GM19238 (cell line): ENCODE data around the gene UVRAG.
"Not testable (repeated sequence)": the region's sequence is repeated elsewhere in the genome, so short reads cannot be mapped to it uniquely, and the experiment has no call there.

Experiments
- DNase-seq: peaks from one replicate; pipeline ENCODE4 v3.0.0; 2011; ENCODE audit warnings: low spot score; ENCODE audit not compliant: insufficient read length

The UVRAG gene

DNA sequence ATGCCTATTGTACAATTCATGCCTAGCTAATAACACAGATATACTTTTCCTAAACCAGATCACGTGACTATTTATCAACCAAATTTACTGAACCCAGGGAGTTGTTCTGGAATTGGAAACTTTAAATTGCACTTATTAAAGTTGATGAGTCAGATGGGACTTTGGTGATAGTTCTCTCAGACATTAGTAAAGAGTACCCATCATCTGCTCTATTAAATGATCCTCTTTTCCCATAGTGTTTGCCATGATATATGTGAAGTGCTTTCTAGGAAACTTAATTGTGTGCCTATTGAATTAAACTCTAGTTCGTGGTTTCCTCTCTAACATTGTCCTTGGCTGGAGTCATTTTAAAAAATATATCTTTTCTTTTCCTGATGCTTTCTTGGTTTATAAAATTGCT, 99.0 kb downstream of the UVRAG start:
- no peak for DNase-seq

DNA sequence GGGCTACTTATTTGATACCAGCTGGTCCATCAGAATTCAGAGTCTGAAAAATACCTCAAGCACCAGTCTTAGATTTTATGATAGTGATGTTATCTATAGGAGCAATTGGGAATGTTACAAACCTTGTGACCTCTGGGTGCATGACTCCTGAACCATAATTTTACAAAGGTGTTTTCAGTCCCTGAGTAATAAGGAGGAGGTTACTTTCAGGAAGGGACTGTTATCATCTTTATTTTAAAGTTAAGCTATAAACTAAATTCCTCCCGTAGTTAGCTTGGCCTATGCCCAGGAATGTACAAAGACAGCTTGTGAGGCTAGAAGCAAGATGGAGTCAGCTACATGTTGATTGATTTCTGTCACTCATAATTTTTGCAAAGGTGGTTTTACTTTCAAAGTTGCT, 101.9 kb downstream of the UVRAG start:
- no peak for DNase-seq

DNA sequence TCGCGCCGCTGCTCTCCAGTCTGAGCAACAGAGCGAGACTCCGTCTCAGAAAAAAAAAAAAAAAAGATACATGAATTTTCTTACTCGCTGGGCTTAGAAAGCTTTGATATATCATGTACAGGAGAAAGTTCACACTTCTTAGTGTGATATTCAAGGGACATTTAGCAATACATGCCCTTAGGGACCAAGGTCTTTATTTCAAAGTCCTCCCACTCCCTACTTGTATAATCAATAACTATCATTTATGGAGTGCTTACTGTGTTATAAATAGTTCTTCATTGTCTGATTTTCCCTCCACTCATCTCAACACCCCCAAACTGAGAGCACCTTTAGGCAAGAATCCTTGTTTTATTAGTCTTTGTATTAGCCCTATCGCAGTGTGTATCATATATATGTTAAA, 103.3 kb downstream of the UVRAG start:
- DNase-seq: no peak

DNA sequence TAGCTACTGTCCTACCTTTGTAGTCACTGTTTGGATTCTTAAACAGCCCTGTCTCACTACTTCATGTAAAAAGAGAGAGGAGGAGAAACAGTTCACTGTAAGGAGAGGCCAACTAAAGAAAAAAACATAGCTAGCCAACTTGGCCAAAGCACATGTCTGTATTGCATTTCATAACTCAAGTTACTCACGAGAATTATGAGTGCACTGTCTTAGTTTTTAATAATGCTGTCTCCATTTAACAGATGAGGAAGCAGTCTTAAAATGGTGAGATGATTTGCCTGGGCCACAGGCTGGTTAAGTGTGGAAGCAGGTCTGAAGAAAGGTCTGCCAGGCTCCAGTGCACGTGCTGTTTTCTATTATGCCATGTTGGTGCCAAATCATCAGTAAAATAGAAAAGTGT, 104.5 kb downstream of the UVRAG start:
- DNase-seq: no peak

DNA sequence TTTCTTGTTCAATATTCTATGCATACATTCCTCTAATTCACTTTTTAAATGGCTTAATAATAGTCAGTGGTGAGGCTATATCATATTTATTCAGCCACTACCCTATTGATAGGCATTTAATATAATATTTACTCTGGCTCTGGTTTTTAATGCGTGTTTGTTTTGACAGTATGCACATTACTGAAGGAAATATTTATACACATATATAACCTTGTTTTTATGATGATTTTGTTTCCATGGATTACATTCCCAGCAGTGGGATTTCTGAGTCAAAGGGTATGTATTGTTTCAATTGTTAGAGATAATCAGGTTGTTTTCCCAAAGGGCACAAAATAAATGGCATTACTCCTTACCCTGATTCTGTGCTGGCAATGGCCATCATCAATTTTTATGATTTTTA, 105.8 kb downstream of the UVRAG start:
- DNase-seq: no peak

DNA sequence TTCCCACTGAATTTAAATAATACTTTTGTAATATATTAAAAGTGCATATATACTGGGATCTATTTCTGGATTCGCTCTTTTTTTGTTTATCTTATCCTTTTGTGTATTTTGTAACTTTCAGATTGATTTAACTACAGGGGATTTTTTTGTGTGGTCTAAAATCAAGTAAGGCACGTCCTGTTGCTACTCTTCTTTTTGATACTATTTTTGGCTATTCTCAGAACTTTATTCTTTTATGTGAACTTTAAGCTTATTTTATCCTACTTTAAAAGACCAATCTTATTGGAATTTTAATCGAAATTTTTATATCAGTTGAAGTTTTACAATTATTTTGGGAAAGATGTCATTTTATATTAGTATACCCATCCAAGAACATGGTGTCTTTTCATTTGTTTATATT, 106.8 kb downstream of the UVRAG start:
- no peak for DNase-seq

DNA sequence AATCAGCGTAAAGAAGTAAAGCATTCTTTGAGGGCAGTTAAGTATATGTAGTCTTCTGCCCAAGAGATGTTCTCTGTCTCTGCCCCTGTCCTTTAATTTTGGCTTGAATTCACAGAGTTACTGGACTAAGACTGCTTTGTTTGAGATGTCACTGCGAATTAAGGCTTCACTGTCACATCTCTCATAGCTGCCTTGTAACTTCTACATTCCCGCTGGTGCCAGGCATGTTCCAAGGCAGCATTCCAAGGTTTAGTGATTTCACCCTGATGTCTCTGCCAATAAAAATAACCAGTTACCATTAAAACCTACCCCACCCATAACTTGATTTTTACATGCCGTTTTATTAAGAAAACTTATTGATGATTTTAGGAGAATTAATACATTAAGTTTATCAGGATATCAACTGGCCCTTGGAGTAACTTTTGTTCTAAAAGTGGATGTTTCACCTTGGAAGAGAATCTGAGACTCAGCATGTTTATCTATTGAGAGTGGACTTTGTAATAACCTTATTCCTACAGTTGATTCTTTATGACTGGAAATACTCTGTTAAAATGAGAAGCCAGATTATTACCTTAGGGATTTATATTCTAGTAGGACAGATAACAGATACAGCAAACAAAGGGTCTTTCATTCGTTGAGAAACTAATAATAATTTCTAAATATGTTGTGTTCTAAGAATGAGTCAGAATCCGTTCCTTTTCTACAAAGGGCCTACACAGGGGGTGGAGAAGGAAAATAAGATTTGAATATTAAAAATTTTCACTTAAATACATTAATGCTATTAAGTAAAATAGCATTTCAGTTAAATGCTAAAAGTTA, 110.2 kb downstream of the UVRAG start:
- DNase-seq: no peak

DNA sequence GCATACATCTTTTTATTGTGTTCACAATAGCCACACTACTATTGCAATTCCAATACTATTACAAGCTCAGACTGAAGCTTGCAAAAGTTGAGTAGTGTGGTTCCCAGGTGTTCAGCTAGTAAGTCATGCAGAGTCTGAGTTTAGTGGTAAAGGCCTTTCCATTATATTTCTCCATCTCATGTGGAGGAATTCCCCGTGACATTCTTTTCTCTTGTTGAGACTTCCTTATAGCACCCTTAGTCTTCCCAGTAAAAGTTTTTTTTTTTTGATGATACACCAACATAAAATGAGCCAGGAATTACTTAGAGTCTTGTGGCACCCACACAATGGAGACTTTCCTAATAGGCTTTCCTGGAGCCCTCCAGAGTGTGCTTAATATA, 110.8 kb downstream of the UVRAG start:
- DNase-seq: no peak

DNA sequence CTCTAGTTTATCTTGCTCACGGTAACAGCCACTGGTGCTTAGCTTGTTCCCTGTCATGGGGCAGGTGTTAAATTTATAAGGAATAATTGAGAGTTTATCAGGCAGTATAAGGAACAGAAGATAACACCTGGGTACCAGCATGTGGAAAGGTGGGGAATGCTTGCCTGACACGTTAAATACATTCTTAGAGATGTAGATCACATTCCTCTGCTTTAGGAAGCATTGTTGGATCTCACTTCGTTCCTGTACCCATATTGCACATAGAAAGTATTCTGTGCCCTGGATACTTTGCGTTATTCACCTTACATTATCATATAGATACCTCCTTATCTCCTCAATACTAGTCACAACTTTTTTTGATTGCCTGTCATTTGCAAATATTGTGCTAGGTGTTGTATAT, 114.7 kb downstream of the UVRAG start:
- no peak for DNase-seq

DNA sequence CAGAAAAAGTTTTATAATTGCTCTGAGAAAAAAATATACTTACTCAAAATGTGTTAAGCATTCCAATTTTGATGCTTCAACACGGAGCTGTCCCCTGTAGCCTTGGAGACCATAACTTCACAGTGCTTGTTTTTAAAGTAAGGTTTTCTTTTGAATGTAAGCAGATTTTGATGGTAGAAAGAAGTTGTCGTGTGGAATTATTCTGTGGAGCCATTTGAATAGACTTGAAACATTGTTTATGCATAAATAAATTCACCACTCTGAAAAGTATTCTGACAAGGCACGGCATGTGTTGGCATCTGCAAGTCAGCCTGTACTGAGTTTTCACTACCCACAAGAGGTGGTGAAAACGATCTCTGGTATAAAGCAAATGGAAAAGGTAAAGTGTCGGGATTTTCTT, 115.5 kb downstream of the UVRAG start:
- DNase-seq: no peak

DNA sequence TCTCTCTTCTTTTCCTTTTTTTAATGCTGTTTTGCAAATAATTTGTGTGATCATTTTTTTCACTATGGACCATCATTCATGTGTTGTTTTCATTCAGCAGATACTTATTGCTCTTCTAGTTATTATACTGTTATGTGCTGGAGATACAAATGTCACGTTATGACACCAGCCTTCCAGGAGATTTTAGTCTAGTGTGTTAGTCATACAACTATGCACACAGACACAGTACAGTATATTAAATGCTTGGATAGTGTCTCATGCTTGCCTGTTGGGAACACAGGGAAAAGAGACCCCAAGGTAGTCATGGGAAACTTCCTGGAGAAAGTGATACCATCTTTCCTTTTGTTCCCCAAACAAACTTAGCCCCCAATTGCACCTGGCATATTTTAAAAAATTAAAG, 116.1 kb downstream of the UVRAG start:
- no peak for DNase-seq

DNA sequence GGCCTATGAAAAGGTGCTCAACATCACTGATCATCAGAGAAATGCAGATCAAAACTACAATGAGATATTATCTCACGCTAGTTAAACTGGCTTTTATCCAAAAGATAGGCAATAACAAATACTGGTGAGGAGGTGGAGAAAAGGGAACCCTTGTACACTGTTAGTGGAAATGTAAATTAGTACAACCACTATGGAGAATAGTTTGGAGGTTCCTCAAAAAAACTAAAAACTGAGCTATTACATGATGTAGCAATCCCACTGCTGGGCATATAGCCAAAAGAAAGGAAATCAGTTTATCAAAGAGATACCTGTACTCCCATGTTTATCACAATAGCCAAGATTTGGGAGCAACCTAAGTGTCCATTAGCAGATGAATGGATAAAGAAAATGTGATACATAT, 118.7 kb downstream of the UVRAG start:
- DNase-seq: not testable (repeated sequence)

DNA sequence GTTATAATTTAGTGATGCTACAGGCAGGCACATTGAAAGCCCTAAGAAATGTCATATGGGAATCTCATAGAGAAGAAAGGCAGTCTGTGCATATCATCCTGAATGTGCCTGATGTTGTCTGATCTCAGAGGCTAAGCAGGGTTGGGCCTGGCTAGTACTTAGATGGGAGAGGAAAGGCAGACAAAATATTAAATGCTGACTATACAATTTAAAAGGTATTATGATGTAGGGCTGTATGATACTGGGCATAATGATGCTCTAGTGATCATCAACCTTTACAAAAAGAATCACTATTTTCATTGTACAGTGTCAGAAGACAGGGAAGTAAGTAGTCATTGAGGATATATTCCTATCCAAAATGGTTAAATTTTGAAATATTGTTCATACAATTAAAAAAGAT, 119.8 kb downstream of the UVRAG start:
- no peak for DNase-seq

DNA sequence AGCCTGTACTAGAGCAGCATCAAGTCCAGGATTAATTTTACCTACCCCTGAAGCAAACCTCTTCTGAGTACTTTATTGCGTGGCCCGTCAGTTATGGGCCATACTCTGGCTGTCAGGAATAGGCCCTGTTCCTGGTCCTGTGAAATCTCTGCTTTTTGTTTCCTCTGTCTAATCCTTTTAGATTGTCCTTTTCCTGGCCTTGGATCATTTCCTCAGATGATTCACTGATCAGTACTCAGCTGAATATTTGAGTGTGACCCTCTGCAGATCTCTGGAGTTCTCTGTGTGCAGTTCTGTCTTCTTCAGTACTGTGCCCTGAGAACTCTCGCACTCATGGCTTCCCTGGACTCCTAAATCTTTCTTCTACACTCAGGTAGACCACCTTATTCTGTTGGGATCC, 123.5 kb downstream of the UVRAG start:
- DNase-seq: no peak

DNA sequence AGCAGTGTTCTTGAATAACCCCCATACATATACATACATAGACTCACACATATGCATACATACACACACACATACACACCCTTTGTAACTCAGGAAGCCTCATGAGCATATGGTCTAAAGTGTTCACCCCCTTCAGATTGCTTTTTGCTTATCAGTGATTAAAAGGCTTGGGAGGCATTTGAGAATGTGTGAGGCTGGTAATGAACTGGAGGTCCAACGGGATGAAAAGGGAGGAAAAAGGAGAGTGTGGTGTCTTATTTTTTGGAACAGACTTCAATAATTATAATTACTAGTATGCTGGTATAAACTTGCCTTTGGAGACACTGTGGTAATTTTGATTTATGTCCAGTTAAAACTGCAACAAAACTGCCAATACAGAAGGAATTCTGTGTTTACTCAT, 124.5 kb downstream of the UVRAG start:
- DNase-seq: no peak

DNA sequence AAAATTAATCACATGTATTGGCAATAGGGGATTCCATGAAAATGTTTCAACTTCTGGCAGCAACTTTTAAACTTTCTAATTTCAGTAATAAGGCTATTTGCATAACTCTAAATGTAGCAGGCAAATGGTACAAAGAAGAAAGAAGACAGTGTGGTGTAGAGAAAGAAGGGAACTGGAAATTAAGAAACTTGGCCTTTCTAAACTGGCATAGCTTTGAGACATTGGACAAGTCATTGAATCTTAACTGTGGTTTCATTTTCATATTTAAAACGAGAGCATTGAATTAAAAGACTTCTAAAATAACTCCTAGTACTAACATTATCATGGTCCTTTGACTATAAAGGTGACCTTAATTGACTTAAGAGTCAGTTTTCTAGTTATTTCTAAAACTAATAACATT, 125.0 kb downstream of the UVRAG start:
- DNase-seq: no peak

DNA sequence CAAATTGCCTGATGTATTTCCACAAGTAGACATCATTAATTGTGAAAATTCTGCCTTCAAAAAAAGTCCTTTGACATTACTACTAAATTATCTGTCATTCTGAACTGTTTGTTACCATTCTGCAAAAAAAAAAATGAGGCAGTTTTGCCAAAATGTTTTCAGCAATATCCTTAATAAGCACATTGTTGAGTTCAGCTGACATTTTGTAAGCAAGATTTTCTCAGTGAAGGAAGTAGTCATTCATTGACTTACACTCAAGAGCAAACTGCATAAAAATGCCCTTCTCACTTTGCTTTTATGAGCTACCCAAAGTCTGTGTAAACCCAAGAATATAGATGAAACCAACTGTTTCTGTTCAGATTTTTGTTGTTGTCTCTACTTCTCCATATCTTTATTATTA, 125.9 kb downstream of the UVRAG start:
- DNase-seq: no peak

DNA sequence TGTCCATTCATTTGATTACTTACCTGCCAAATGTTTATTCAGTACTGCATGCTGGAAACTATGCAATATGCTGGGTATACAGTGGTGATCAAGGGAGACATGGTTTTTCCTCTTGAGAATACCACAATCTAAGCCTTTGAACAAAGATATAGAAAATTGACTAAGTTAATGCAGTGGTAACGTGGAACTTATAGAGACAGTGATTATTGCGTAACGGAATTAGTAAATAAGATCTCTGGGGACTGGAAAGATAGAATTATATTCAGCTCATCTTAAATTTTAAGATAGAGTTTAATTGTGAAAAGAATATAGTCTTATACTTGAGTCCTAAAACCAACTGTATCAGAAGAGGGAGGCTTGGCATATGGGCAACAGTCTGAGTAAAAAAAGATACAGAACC, 129.5 kb downstream of the UVRAG start:
- no peak for DNase-seq

DNA sequence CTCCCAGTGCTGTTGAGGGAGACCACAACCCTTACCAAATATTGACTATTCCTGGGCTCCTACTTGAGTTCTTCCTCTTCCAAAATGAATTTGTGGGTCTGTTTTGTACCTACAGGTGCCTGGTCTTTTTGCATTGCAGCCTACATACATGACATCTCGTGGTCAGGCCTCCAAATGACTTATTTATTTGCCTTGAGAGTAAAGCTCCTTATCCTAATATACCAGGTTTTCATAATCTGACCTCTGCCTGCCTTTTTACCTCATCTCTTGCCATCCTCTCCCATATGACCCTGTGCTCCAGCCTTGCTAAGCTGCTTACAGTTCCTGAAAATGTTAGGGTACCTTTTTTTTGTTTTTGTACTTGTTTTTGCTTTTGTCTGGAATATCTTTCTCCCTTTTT, 130.4 kb downstream of the UVRAG start:
- no peak for DNase-seq

DNA sequence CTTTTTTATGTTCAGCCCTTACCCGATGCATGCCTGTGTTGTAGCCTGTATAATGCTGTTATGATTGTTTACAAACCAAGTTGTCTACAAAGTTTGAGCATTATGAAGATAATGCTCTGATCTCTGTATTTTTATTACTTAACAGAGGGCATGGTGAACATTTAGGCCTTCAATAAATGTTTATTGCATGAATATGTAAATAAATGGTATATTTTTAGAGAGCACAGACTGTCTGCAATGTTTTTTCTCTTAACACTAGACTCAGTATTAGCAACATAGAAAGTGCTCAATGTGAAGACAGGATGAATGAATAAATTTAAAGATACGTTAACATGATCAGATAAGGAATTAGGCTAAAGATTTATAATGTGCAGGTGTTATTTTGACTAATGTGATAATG, 130.9 kb downstream of the UVRAG start:
- no peak for DNase-seq

DNA sequence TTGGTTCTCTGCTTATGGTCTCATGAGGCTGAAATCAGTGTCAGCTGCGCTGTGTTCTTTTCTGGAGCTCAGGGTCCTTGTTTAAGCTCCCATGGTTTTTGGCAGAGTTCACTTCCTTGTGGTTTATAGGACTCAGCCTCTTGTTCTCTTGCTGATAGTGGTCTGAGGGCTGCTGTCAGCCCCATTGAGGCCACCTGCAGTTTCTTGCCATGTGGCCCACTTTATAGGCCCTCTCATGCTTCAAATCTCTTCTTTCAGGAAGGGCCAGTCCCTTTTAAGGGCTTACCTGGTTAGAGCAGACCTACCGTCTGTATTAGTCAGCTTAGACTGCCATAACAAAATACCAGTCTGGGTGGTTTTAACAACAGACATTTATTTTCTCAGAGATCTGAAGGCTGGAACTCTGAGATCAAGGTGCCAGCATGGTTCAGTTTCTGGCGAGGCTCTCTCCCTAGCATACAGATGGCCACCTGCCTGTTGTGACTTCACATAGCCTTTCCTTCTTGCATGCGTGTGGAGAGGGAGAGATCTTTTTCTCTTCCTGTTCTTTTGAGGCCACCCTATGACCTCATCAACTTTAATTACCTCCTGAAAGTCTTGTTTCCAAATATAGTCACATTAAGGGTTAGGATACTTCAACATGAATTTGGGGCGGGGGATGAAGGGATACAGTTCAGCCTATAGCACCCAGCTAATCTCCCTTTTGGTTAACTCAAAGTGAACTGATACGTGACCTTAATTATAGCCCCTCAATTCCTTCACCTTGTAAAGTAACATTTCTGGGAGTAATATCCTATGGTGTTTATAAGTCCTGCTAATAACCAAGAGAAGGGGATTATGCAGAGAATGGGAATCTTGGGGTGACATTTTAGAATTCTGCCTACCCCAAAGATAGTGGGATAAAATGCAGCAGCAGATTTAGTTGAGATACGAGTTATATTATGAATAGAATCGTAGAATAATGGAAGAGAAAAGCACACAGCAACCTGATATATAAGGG, 131.8 kb downstream of the UVRAG start:
- DNase-seq: no peak

DNA sequence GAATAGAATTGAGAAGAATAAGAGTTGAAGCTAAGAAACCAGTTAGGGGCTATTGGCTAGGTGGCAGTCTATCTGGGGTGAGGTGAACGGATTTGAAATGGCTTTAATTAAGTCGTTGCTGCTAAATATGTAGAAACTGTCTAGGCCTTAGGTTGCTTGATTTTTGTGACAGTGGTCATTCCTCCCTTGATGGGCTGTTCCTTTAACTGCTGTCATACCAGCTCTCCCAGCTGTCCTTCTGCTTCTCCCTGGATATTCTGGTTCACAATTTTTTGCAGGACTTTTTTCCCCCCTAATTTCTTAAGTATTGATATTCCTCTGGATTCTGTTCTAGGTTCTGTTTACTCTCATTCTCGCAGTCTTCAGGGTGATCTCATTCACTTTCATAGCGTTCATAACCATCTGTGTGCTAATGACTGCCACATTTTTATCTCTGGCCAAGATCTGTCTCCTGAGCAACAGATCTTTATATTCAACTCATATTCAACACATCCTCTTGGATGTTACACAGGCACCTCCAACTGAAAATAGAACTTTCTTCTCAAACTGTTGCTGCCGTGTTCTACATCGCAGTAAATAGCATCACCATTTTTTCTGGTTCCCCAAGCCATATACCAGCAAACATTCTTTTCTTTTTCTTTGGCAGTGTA, 134.1 kb downstream of the UVRAG start:
- DNase-seq: no peak
